COLO668 (cell line): ENCODE results near the gene TFAM.
"Not testable (repeated sequence)": the region's sequence is repeated elsewhere in the genome, so short reads cannot be mapped to it uniquely, and the experiment has no call there.

ENCODE experiments used
- DNase-seq: peaks from one replicate; lab custom pipeline; 2025; ENCODE audit not compliant: unreplicated experiment; lab: John Stamatoyannopoulos, UW

The TFAM gene

DNA sequence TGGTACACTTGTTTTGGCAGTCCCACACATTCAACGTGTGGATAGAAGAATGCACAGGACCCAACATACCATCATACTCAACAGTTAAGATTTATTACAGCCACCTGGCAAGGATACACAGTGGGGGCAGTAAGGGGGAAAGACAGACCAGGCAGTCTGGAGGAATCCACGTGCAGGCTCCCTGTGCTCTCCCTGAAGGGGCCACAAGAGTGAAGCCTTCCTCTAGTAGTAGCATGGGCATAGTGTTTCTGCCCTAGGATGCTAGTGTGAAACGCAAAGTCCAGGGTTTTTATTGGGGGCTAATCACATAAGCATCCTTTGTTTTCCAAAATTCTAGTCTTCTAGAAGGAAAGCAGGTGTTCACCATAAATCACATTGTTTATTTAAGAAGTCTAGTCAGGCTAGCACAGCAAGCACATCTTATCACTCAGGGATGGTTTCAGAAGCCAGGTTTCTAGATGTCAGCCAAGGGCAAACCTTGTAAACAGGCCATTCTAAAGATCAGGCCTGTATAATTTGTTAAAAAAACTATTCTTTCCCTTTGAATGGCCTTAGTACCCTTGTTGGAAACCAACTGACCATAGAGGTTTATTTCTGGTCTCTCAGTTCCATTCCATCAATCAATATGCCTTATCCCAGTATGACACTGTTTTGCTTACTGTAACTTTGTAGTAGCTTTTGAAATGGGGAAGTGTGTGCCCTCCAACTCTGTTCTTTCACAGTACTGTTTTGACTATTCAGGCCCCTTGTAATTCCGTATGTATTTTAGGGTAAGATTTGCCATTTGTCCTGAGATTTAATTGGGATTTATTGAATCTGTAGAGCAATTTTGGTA, 12.4 kb upstream of the TFAM start:
- DNase-seq = no peak

- no peak for DNase-seq
Measured at GRCh38 chr10:58373442-58373827, 11.8 kb upstream of the TFAM start.

DNA sequence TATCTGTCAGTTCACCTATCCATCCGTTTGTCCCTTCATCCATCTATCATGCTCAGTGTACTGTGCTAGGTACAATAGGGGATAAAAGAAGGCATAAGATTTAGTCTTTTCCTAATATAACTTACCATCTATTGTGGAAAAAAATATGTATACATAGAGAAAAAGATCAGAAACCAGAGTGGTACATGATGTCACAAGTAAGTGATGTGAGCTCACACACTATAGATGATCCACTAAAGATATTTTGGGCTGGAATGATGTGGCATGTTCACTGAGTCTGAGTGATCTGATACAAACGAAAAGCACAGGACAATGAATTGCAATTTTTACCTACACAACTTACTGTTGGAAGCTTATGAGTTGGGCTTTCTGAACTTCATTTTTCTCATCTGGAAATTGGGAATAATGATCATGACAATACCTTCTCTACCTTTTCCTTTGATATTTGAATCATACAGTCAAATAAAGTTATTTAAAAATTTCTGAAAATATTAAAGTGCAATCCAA, 2.7 kb upstream of the TFAM start:
- DNase-seq = no peak

- DNase-seq = no peak
Measured at GRCh38 chr10:58384095-58384494, 1.1 kb upstream of the TFAM start.

DNA sequence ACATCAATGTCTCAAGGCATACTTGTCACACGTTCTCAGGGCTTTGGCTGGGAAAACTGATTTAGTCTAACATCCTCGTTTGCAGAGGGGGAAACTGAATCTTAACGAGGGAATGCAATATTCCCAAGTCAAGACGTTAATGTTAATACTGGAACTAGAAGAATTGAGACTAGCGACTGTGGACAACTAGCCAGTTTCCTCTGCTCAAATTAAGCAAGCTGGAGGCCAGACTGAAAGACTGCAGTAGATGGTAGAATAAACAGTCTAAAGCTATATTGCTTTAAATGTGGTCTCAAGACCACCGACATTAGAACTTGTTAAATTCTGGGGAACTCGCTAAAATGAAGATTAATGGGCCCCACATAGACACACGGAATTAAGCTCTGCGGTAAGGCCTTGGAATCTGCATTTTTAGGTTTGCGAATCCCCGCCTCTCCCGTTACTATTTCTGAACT, 639 bp upstream of the TFAM start:
- DNase-seq = no peak

- DNase-seq = peak; percentile 25
Measured at GRCh38 chr10:58385784-58386112, 538 bp downstream of the TFAM start.

DNA sequence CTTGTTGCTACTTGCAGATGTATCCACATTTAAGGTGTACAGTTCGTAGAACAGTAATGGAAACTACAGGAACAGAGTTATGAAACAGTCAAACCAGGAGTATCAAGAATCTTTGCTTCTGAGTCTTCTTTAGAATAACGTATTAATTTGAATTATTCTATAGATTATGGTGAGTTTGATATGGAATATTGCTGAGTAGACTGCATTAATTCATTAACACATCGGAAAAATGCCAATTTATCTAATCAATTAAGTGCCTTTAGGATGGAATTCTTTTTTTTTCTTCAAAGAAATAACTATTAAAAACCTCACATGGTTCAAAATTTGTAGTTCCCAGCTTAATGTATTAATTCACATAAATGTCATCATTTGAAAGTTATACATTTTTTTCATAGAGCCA, 3.8 kb downstream of the TFAM start:
- no peak for DNase-seq

- no peak for DNase-seq
Measured at GRCh38 chr10:58393317-58393716, 8.1 kb downstream of the TFAM start.

- no peak for DNase-seq
Measured at GRCh38 chr10:58394471-58394870, 9.3 kb downstream of the TFAM start.

- no peak for DNase-seq
Measured at GRCh38 chr10:58396057-58396456, 10.8 kb downstream of the TFAM start.

GRCh38 chr10:58397830-58398229, 12.6 kb downstream of the TFAM start:
- DNase-seq = no peak

GRCh38 chr10:58399410-58399809, 14.2 kb downstream of the TFAM start:
- no peak for DNase-seq

- DNase-seq = no peak
Measured at GRCh38 chr10:58400609-58401008, 15.4 kb downstream of the TFAM start.

DNA sequence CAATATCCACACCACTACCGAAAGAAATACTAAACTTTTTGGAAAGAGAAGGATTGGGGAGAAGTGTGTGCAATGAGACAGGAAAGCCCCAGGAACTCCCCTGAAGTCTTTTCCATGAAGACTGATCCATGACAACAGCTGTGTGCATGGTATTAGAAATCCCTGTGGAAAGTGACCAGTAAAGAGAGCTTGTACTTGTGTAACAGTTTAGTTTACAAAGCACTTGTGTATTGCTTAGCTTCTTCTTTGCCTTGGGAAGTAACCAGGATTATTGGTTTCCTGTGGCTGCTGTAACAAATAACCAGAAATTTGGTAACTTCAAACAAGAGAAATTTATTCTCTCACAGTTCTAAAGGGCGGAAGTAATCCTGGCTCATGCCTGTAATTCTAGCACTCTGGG, 18.8 kb downstream of the TFAM start:
- DNase-seq = no peak

- no peak for DNase-seq
Measured at GRCh38 chr10:58409956-58410610, 24.9 kb downstream of the TFAM start.

GRCh38 chr10:58412502-58412961, 27.3 kb downstream of the TFAM start:
- no peak for DNase-seq

GRCh38 chr10:58414270-58415041, 29.2 kb downstream of the TFAM start:
- no peak for DNase-seq

GRCh38 chr10:58415757-58416156, 30.5 kb downstream of the TFAM start:
- no peak for DNase-seq

- not testable (repeated sequence) for DNase-seq
Measured at GRCh38 chr10:58417902-58418301, 32.7 kb downstream of the TFAM start.

GRCh38 chr10:58424176-58424575, 39.0 kb downstream of the TFAM start:
- no peak for DNase-seq

DNA sequence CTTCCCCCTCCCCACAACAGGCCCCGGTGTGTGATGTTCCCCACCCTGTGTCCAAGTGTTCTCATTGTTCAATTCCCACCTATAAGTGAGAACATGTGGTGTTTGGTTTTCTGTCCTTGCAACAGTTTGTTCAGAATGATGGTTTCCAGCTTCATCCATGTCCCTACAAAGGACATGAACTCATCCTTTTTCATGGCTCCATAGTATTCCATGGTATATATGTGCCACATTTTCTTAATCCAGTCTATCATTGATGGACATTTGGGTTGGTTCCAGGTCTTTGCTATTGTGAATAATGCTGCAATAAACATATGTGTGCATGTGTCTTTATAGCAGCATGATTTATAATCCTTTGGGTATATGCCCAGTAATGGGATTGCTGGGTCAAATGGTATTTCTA, 43.2 kb downstream of the TFAM start:
- not testable (repeated sequence) for DNase-seq

DNA sequence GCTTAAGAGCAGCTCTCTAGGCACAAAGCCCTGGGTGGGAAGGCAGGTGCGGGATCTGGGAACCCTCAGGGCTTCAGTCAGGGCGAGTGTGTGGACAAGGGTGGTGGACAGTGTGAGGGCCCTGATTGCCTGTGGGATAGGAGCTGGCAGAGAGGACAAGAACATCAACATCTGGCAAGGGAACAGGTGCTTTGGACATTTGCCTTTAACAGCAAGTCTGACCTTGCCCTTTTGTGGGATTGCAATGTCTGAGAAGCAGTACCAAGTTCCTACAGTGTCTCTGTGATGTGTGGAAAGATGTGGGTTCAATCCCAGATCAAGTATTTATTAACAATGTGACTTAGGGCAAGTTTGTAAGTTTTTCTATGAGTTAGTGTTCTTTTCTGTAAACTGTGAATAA, 46.7 kb downstream of the TFAM start:
- no peak for DNase-seq
